Measurements from ENCODE around the gene TEX26. TPM values are rescaled to one million over a fixed set of nuclear protein-coding genes. Genes with fewer than 3 reads are reported as not detected.

Gene TEX26
- total RNA-seq, 3 donors from 2014 or later (not counting 1 experiment from before 2014, with no cell fraction given): not detected

DNA sequence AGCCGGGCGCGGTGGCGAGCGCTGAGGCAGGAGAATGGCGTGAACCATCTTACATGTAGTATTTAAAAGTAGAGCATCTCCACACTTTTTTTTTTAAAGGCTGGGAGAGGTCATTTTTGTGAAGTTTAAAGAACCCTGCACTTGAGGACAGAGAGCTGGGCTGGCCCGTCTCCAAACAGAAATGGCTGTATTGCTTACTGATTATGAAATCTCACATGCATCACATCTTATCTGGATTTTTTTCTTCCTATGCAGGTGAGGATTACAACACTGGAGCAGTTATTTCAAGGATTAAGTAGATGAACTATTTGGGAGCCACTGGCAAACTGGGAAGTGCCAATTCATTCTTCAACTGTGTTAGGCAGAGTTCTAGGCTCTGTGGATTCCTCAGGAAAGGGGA is 59.5 kb downstream of the TEX26 start:
- TF ChIP-seq, protein P1, sequence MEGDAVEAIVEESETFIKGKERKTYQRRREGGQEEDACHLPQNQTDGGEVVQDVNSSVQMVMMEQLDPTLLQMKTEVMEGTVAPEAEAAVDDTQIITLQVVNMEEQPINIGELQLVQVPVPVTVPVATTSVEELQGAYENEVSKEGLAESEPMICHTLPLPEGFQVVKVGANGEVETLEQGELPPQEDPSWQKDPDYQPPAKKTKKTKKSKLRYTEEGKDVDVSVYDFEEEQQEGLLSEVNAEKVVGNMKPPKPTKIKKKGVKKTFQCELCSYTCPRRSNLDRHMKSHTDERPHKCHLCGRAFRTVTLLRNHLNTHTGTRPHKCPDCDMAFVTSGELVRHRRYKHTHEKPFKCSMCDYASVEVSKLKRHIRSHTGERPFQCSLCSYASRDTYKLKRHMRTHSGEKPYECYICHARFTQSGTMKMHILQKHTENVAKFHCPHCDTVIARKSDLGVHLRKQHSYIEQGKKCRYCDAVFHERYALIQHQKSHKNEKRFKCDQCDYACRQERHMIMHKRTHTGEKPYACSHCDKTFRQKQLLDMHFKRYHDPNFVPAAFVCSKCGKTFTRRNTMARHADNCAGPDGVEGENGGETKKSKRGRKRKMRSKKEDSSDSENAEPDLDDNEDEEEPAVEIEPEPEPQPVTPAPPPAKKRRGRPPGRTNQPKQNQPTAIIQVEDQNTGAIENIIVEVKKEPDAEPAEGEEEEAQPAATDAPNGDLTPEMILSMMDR (IDR thresholded peaks at IDR 0.05): no peak
- ATAC-seq (no peak), DNase-seq (no peak)
- Histone ChIP-seq H3K9me3 (ENCODE audit: control insufficient read depth, insufficient read depth, low read length) (no peaks in the 10 kb centered on the region), H3K36me3 (ENCODE audit: control insufficient read depth, insufficient read depth, low read length) (no peaks in the 10 kb centered on the region), H3K27ac (ENCODE audit: low read length) (no peak overlapping the region), H3K4me1 (ENCODE audit: control insufficient read depth, insufficient read depth, low read length) (no peaks in the 10 kb centered on the region), H3K27me3 (ENCODE audit: control insufficient read depth, insufficient read depth, low read length) (no peaks in the 10 kb centered on the region), H3K4me3 (ENCODE audit: low read length) (no peak overlapping the region)
- intact Hi-C loops (cut with micrococcal nuclease): no loop called here
- peaks cover 17 to 24% of the 10 kb centered on the region in 2 donors for H3K27me3 Mint-ChIP-seq (ENCODE audit: low read depth in 2 of 2)
- no peaks in the 10 kb centered on the region for H3K4me1 Mint-ChIP-seq
- no peaks in the 10 kb centered on the region for H3K9me3 Mint-ChIP-seq
- H3K36me3 Mint-ChIP-seq: no peaks in the 10 kb centered on the region
- H3K27ac Mint-ChIP-seq: no peak overlapping the region
- WGBS (ENCODE audit: insufficient coverage): 75% methylated on average over 1 of the region's 7 CpGs
- H3K4me3 Mint-ChIP-seq: no peak overlapping the region

DNA sequence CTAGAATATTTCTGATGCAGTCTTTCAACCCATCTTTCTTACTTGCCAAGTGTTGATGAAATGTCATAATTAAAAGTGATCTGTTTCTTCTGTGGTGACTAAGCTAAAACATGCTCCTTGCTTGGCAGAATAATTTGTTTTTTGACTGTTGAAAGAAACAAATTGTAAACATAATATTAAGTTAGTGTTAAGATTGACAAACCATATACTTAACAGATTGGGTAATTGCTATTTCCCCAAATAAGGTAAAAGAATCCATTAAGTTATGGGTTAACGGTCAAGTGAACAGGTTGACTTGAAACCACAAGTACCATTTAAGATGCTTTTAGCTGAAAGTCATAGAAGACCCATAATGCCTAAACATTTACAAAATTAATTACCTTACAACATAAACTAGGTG is 62.9 kb downstream of the TEX26 start:
- H3K4me3 ChIP-seq (ENCODE audit: low read length): no peak overlapping the region
- no peak for ATAC-seq
- H3K36me3 Mint-ChIP-seq: no peaks in the 10 kb centered on the region
- H3K27me3 Mint-ChIP-seq (ENCODE audit: low read depth in 2 of 2): peaks cover 18 to 19% of the 10 kb centered on the region in 2 donors
- H3K27ac ChIP-seq (ENCODE audit: low read length): no peak overlapping the region
- H3K4me1 Mint-ChIP-seq: no peaks in the 10 kb centered on the region
- intact Hi-C loops (cut with micrococcal nuclease): no loop called here
- H3K36me3 ChIP-seq (ENCODE audit: control insufficient read depth, insufficient read depth, low read length): no peaks in the 10 kb centered on the region
- no peaks in the 10 kb centered on the region for H3K9me3 ChIP-seq (ENCODE audit: control insufficient read depth, insufficient read depth, low read length)
- 67% methylated on average over 1 of the region's 1 CpG for WGBS (ENCODE audit: insufficient coverage)
- H3K4me1 ChIP-seq (ENCODE audit: control insufficient read depth, insufficient read depth, low read length): no peaks in the 10 kb centered on the region
- TF ChIP-seq, protein P1 (IDR thresholded peaks at IDR 0.05): no peak
- H3K27ac Mint-ChIP-seq: no peak overlapping the region
- no peak for DNase-seq
- no peak overlapping the region for H3K4me3 Mint-ChIP-seq
- no peaks in the 10 kb centered on the region for H3K9me3 Mint-ChIP-seq
- no peaks in the 10 kb centered on the region for H3K27me3 ChIP-seq (ENCODE audit: control insufficient read depth, insufficient read depth, low read length)

DNA sequence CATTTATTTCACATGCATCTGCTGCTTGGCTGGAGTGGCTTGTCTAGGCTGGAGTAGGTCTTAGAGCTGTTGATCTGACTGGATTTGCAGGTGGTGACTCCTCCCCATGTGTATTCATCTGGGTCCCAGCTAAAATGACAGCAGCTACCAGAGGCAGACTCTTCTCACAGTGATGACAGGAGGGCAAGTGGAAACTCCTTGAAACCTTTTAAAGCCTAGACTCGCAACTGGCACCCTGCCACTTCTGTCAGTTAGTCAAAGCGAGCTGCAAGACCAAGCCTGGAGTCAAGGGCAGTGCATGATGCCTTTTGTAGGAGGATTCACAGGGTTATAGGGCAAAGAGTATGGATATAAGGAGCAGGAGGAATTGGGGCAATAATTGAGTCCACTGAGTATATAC is 65.2 kb downstream of the TEX26 start:
- Histone ChIP-seq H3K27ac (ENCODE audit: low read length) (no peak overlapping the region), H3K36me3 (ENCODE audit: control insufficient read depth, insufficient read depth, low read length) (no peaks in the 10 kb centered on the region), H3K9me3 (ENCODE audit: control insufficient read depth, insufficient read depth, low read length) (no peaks in the 10 kb centered on the region), H3K4me3 (ENCODE audit: low read length) (no peak overlapping the region), H3K4me1 (ENCODE audit: control insufficient read depth, insufficient read depth, low read length) (no peaks in the 10 kb centered on the region), H3K27me3 (ENCODE audit: control insufficient read depth, insufficient read depth, low read length) (no peaks in the 10 kb centered on the region)
- DNase-seq (no peak), ATAC-seq (no peak)
- Mint-ChIP-seq H3K4me3 (no peak overlapping the region), H3K36me3 (no peaks in the 10 kb centered on the region), H3K4me1 (no peaks in the 10 kb centered on the region), H3K27ac (no peak overlapping the region), H3K27me3 (ENCODE audit: low read depth in 2 of 2) (peaks cover 17% of the 10 kb centered on the region in 2 donors), H3K9me3 (no peaks in the 10 kb centered on the region)
- intact Hi-C loops (cut with micrococcal nuclease): no loop called here
- TF ChIP-seq, protein P1 (IDR thresholded peaks at IDR 0.05): no peak
- 88% methylated on average over 2 of the region's 2 CpGs for WGBS (ENCODE audit: insufficient coverage)
